Endothelial cell of umbilical vein (primary cell): Measurements from ENCODE around the gene ZNF740.

Experiments used
- CTCF ChIP-seq, 2 donors: IDR thresholded peaks; 1 replicate in 1 of 2; 2 replicates in 1 of 2; pipeline ENCODE4 v1.5.1; 2011; ENCODE audit warnings: low read length in 2 of 2, mild to moderate bottlenecking in 2 of 2, moderate library complexity in 2 of 2, control low read depth in 1 of 2, inconsistent platforms in 1 of 2, low read depth in 1 of 2; ENCODE audit not compliant: insufficient read depth in 1 of 2; ENCODE audit errors: extremely low read depth in 1 of 2
- MAX ChIP-seq: IDR thresholded peaks from 2 replicates; pipeline ENCODE4 v1.6.1; 2011; ENCODE audit not compliant: insufficient read depth, insufficient read length
- POLR2AphosphoS5 ChIP-seq: IDR thresholded peaks from 2 replicates; pipeline ENCODE4 v1.6.1; 2012; ENCODE audit warnings: low read depth, mild to moderate bottlenecking, control low read depth, low read length, moderate library complexity; ENCODE audit not compliant: insufficient read depth

GRCh38 chr12:53143355-53143754 lies 37.2 kb upstream of the ZNF740 start:
- TF ChIP-seq POLR2AphosphoS5: no peak
- no peak for TF ChIP-seq MAX
- no peak for TF ChIP-seq CTCF (IDR thresholded peaks at IDR 0.05; ENCODE audit: extremely low read depth in 1 of 2, insufficient read depth in 1 of 2, low read depth in 1 of 2, low read length in 2 of 2)
